GM18507 (cell line): ENCODE data around the gene GTF3C5.
"Not testable (repeated sequence)": the region's sequence is repeated elsewhere in the genome, so short reads cannot be mapped to it uniquely, and the experiment has no call there.

Source experiments
- DNase-seq: peaks from one replicate; pipeline ENCODE4 v3.0.0; 2011; ENCODE audit warnings: low read depth; ENCODE audit not compliant: insufficient read length; ENCODE audit errors: extremely low spot score
- FAIRE-seq: peaks from 2 replicates; lab custom pipeline; 2011; peaks lifted over from hg19 to GRCh38; lab: Jason Lieb, UNC

Gene GTF3C5

DNA sequence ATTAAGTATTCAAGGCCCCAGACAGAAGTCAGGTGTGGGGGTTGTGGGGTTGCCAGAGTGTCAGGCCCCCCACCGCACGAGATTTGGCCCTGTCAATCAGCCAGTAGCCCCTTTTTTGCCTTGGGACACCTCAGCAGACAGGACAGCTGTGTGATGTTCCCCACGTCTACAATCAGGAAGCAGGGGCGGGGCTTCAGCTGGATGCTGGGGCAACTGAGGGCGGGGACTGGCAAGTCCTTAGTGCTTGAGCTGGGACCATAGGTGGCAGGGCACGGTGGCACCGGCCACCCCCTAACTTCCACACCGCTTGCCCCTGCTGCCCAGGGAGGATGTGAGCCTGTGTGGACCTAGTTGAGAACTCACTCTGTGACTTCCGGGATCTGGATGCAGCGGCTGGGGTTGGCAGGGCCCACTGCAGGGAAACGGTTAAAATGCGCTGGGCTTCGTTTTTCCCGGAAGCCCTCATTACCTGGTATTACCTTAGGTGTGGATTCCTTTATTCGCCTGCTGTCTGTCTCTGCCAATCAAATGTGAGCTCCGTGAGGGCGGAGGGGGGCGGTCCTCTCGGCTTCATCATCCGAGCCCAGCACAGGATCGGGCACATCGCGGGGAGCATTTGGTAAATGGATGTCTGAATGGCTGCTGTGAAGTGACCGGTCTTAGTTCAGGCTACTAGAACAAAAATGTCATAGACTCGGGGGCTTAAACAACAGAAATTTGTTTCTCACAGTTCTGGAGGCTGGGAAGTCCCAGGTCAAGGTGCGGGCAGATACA, 7.5 kb upstream of the GTF3C5 start:
- FAIRE-seq: no peak
- DNase-seq: no peak

DNA sequence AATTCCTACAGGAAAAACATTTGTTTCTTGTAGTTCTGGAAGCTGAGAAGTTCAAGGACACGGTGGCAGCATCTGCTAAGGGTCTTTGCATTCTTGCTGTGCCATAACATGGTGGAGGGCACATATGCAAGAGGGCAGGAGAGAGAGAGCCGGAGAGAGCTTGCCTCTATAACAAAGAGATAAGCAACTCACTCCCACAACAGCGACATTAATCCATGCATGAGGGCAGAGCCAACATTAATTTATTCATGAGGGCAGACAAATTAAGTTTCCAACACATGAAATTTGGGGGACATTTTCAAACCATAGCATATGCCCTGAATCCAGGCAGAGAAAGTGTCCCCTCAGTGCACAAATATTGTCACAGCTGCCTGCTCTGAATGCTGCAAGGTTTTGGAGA, 4.4 kb upstream of the GTF3C5 start:
- no peak for DNase-seq
- FAIRE-seq: no peak

DNA sequence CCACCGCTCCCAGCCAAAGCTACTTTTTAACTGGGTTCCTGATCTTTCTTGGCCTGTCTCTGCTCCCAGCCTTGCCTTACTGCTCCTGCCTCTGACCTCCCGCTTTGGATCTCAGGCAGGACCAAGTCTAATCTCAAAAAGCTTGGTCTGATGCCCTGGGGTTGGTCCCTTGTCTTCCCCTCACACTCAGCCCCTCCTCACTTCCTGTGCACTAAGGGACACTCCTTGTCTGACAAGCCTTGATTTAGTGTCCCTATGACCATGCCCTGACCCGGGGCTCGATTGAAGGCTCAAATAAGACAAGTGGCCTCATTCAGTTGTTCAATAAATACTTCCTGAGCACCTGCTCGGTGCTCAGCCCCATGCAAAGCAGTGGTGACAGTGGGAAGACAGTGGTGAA, 3.7 kb upstream of the GTF3C5 start:
- no peak for DNase-seq
- no peak for FAIRE-seq

DNA sequence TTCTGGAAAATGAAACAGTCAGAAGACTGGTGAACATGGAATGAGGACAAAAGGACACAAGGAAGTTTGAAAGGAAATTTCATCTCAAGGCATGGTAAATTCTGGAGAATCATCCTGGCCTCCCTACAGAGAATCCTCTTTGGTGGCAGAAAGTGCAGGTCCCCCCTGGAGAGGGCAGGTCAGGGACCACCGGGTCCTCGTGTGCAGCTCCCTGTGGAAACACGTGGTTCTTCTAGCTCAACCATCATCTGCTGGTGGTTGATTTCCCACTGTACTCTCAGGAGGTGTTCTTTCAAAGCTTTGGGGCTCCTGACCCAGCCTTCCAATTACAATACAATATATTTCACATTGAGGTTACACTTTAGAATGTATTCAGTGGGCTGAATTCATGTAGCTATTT, 2.6 kb upstream of the GTF3C5 start:
- FAIRE-seq (no peak), DNase-seq (no peak)

DNA sequence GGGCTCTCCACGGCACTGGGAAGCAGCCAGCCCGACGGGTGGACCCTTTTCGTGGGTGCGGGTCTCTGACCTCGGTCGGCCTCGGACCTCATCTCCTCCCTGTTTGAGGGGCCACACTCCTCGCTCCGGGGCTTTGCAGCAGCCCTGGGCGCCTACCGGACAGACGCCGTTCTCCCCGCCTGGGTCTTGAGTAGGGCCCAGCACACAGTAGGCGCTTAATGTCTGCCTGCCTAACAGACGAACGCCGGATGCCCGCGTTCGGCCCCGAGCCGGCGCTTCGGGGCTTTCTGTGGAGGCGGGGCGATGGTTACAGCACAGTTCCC, 842 bp upstream of the GTF3C5 start:
- FAIRE-seq: no peak
- DNase-seq: no peak

DNA sequence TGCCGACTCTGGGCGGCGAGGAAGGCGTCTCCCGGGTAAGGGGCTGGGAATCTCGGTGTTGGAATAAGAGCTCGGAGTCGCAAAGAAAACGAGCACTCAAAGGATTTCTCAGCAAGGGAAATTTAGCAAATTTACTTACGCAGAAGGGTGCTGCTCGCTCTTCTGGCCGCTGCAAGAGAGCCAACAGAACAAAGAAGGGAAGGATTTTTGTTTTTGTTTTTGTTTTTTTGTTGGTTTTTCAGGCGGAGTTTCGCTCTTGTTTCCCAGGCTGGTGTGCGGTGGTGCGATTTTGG, 279 bp downstream of the GTF3C5 start:
- no peak for FAIRE-seq

DNA sequence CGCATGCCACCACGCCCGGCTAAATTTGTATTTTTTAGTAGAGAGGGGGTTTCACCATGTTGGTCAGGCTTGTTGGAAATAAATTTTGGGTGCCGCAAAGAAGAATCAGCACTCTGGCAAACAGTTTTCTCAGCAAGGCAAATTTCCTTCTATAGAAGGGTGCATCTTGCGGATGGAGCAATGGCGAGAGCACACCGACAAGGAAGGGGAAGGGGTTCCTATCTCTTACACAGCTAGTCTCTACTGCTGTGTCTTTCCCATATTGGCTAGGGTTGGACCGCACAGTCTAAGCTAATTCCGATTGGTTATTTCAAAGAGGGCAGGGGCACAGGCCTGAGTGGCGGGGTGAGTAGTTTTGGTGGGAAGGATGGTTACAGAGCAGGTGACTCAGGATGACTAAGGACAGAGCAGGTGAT, 707 bp downstream of the GTF3C5 start:
- FAIRE-seq: no peak
- no peak for DNase-seq

More for the DNA sequence above, 279 bp downstream of the GTF3C5 start:
- DNase-seq: no peak

DNA sequence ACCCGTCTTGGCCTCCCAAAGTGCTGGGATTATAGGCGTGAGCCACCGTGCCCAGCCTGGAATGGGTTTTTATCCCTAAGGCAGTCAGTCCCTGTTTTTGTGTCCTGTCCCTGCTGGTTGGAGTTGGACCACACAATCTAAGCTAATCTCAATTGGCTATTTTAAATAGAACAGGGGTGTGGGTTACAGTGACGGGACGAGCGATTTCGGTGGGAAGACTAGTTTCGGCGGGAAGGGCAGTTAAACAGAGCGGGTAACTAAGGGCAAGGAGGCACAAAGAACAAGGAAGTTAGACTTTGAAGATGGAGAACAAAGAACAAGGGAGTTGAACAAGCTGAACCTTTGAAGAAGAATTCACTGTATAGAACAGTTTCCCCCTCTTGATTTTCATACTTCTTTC, 1.4 kb downstream of the GTF3C5 start:
- no peak for FAIRE-seq
- DNase-seq: no peak

DNA sequence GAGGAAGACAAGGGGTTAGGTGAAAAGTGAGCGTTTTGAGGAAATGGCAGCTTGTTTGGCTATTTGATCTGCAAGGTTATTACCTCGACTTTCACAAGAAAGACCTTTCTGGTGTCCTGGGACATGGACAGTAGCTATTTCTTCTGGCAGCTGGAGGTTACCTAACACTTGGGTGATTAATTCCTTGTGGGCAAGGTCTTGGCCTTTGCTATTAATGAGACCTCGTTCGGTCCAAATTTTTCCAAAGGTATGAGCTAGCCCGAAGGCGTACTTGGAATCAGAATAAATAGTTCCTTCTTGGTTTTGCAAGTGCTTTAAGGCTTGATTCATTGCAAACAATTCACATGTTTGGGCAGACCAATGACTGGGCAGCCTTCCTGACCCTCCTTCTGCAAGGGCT, 4.9 kb downstream of the GTF3C5 start:
- no peak for FAIRE-seq
- no peak for DNase-seq

DNA sequence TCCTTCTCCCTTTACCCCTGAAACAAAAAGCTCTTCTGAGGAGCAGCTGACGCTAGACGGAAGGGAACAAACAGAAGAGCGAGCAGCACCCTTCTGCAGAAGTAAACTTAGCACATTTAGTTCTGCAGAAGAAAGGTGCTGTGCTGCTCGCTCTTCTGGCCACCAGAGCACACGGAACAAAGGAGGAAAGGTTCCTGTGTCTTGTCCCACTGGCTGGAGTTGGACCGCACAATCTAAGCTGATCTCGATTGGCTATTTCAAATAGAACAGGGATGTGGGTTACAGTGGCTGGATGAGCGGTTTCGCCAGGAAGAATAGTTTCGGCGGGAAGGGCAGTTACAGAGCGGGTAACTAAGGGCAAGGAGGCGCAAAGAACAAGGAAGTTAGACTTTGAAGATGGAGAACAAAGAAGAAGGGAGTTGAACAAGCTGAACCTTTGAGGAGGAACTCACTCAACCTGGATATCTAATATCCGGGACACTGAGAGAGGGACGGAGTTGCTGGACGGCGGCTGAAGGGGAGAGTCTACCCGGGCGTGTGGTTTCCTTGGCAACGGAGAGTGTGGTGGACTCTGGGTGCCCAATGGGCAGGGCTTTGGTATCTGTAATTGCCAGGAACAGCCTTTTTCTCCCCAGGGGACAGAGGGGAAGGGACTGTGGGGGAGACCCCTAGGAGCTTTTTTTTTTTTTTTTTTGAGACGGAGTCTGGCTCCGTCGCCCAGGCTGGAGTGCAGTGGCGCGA, 7.1 kb downstream of the GTF3C5 start:
- FAIRE-seq (no peak), DNase-seq (no peak)

DNA sequence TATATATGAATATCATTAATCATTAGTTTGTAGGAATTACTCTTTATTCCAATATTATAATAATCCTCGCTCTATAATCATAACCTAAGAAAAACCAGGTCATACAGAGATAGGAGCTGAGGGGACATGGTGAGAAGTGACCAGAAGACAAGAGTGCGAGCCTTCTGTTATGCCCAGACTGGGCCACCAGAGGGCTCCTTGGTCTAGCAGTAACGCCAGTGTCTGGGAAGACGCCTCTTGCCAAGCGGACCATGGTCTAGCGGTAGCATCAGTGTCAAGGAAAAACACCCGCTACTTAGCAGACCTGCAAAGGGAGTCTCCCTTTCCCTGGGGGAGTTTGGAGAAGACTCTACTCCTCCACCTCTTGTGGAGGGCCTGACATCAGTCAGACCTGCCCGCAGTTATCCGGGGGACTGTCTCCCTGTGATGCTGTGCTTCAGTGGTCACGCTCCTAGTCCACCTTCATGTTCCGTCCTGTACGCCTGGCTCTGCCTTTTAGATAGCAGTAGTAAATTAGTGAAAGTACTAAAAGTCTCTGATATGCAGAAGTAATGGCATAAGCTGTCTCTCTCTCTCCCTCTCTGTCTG, 10.2 kb downstream of the GTF3C5 start:
- FAIRE-seq, DNase-seq: not testable (repeated sequence)

DNA sequence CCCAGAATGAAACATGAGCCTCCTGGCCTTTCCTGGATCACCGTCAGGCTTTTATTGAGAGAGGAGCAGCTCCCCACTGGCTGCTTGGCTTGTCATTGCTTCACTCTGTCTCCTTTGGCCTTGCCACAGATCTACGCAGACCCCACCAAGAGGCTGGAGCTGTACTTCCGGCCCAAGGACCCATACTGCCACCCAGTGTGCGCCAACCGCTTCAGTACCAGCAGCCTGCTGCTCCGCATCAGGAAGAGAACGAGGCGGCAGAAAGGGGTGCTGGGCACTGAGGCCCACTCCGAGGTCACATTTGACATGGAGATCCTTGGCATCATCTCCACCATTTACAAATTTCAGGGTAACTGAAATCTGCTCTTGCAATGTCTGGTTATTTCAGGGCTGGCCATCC, 11.2 kb downstream of the GTF3C5 start:
- DNase-seq (no peak), FAIRE-seq (no peak)

DNA sequence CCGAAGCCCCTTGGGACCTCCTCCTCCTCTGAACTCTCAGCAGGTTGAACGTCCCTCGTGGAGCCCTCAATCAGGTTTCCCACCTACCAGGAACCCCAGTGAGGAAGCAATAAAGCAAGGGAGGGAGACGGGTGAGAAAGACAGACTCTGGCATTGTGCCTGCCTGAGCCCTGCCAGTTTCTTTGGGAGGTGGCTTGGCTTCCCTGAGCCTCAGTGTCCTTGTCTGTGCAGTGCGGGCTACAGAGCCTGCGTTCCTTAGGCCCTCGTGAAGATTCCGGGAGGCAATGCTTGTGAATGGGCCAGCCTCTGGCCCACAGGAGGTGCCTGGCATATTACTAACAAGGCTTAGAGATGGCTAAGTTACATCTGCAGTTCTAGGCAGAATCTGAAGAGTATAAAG, 11.9 kb downstream of the GTF3C5 start:
- no peak for DNase-seq
- no peak for FAIRE-seq

DNA sequence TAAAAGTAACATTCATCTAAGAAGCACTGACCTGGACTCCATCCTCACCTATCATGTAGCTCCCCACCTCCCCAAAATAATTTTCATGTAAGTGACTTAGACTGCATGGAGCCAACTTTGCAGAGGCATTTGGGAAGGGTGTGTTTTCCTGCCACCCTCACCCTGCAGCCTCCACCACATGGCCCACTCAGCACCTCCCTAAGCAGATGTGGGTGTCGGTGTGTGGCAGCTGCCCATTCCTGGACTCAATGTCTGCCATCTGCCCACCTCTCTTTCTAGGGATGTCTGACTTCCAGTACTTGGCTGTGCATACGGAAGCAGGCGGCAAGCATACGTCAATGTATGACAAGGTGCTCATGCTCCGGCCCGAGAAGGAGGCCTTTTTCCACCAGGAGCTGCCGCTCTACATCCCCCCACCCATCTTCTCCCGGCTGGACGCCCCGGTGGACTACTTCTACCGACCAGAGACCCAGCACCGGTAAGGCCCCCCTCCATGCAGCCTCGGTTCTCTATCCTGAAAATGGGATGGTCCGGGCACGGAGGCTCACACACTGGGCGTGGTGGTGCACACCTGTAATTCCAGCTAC, 12.7 kb downstream of the GTF3C5 start:
- FAIRE-seq (no peak), DNase-seq (no peak)

DNA sequence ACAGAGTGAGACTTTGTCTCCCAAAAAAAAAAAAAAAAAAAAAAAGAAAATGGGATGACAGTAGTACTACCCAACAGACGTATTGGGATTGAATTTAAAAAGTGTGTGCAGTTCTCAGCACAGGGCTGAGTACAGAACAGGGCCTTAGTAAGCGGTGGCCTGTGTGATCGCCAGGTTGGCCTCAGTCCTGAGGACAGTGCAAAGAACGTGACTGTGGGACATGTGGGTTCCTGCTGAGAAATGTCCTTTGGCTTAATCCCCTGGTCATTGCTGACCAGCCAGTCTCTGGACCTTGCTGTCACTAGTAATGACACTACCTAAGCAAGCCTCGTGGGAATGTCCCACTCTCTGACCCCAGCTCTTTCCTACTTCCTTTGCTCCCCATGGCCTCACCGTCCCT, 13.3 kb downstream of the GTF3C5 start:
- FAIRE-seq: no peak
- DNase-seq: no peak

DNA sequence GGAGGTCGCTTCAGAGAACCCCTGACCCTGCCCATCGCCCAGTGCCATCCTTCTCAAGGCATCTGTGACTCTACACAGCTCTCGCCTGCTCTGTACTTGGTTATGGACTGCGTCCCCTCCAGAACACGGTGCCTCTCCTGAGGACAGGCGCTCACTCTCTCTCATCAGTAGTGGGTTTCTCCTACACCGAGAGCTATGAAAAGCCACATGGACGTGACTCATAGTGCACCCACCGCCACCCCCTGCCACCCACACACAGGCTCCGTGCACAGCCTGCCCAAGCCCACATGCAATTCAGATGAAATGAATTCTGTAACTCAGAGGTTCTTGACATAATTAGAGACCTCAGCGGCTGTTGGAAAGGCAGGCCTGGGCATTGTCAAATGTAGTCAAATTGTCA, 13.9 kb downstream of the GTF3C5 start:
- DNase-seq: no peak
- no peak for FAIRE-seq

DNA sequence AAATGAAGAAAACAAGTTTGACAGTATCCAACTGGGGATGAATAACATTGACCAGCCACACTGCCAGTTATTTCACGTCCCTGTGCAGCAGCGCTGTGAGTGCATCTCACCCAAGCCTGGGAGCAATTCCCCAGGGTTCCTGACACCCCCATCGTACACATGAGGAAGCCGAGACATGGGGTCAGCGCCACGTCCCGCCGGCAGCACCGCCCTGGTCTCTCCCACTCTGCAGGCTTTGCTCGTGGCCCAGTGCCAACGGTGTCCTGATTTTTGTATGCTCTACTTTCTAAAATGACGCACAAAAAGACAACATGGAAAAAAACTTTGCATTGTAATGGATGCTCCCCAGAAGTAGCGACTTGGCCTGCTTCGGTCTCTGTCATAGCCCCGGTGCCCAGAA, 14.3 kb downstream of the GTF3C5 start:
- no peak for FAIRE-seq
- no peak for DNase-seq

DNA sequence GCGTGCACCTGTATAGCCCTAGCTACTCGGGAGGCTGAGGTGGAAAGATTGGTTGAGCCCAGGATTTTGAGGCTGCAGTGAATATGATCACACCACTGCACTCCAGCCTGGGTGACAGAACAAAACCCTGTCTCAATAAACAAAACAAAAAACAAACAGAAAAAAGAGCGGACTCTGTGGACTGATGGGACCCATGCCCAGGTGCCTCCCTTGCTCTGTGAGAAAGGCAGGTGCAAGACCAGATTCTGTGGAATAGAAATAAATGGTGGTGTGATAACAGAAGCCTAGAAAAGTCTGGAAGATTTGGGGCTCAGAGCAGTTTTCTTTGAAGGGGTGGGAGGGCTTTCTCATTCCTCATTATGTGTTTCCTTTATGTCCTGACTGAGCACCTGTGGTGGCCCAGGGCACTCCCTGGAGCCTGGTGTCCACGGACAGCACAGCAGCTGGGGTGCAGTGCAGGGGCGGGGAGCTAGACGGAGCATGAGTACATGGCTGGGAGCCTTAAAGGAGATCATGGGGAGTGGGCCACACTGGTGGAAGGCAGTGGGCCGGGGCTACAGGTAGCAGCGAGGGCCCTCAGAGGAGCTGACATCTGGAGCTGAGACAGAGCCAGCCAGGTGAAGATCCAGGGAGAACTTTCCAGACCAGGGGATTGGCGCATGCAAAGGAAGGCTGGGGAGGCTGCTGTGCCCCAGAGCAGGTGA, 15.6 kb downstream of the GTF3C5 start:
- DNase-seq (no peak), FAIRE-seq (no peak)

DNA sequence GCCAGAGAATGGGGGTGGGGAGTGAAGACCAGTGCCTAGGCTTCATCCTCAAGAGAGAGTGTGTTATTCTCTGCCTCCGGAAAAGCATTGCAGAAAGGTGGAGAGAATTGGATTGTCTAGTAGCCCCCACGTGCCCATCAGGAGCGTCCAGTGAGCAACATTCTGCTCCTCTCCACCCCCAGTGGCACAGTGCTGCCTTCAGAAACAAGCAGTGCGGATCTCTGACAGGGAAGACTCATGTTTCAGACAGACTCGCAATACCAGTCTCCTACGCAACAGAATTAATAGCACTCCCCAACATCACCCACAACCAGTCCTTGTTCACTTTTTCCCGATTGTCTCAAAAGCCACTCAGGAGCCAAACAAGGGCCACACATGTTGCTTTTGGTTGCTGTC, 16.1 kb downstream of the GTF3C5 start:
- DNase-seq: no peak
- no peak for FAIRE-seq

DNA sequence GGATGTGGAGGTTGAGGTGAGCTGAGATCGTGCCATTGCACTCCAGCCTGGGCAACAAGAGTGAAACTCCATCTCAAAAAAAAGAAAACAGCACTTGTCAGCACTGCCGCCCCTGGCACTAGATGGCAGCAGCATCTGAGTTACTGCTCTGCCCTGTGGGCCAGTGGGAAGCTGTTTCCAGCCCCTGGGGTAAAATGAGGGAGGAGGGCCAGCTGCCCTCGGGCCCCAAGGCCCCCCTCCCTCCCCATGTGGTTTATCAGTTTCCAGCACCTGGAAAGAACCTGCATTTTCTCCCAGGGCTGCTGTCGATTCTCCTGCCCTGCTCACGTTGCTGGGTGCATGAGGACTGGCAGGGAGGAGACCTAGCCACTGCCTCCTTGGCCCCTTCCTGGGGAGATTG, 17.8 kb downstream of the GTF3C5 start:
- no peak for FAIRE-seq
- DNase-seq: no peak
